AG10803 (cell line): ENCODE results near the gene ISG20.

ENCODE experiments used
- DNase-seq: peaks from one replicate; pipeline ENCODE4 v3.0.0; 2010; ENCODE audit warnings: low read depth
- H3K4me3 ChIP-seq: 2 replicates; pipeline ENCODE4 v1.5.1; 2011; ENCODE audit warnings: mild to moderate bottlenecking, low read length, control low read depth
- TF ChIP-seq, protein P1 (sequence below): conservative IDR thresholded peaks from 2 replicates; pipeline ENCODE4 v1.5.1; 2011; ENCODE audit warnings: mild to moderate bottlenecking, low read length, control low read depth, inconsistent platforms

Gene ISG20

DNA sequence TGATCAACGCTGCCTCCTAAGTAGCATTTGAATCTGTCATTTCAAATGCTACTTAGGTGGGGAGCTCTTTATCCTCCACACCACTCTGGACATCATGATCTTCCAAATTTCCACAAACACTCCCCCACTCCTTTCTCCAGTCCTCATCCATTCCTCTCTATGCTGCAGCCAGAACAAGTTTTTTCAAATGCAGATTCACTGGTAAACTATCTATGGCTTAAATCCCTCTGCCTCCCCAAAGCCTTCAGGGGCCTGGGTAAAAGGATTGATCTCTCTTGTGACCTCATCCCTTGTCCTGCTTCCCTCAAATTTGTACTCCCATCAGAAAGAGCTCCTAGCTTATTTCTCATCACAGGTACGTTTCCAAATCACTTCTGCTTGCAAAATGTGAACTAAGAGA is 19.0 kb upstream of the ISG20 start:
- DNase-seq, result no peak
- TF ChIP-seq, protein P1, sequence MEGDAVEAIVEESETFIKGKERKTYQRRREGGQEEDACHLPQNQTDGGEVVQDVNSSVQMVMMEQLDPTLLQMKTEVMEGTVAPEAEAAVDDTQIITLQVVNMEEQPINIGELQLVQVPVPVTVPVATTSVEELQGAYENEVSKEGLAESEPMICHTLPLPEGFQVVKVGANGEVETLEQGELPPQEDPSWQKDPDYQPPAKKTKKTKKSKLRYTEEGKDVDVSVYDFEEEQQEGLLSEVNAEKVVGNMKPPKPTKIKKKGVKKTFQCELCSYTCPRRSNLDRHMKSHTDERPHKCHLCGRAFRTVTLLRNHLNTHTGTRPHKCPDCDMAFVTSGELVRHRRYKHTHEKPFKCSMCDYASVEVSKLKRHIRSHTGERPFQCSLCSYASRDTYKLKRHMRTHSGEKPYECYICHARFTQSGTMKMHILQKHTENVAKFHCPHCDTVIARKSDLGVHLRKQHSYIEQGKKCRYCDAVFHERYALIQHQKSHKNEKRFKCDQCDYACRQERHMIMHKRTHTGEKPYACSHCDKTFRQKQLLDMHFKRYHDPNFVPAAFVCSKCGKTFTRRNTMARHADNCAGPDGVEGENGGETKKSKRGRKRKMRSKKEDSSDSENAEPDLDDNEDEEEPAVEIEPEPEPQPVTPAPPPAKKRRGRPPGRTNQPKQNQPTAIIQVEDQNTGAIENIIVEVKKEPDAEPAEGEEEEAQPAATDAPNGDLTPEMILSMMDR, result no peak
- no peak overlapping the region for H3K4me3 ChIP-seq

DNA sequence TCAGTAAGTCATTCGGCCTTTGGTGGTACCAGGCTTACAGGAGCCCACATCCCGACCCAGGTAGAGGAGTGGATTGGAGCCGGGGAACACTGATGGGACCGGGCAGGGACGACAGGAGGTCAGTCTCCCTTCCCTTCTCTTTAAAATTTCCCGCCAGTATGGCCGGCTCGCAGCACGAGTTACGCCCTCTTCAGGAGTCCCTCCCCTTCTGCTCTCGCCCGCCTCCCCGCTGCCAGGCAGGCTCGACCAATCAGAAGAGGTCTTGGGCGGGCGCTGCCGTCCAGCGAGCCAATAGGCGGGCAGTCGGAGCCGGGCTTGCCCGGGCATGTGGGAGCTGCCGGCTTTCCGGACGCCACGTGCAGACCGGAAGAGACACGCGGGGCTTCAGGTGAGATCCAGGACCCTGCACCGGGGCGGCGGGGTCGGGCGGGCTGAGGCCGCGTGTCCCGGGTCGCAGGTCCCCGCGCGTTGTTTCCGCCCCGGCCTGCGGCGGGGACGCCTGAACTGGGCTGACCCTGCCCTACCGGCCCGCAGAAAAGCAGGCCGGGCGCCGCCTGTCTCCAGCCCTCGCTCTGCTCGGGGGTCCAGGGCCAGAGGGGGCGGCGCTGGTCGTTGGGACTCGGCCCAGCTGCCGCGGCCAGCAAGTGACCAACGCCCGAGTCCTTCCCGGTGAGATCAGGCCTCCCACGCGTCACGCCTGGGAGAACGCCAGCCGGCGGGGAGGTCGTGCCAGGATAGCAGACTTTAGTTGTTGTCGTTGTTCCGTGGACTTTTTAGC is 17.6 kb upstream of the ISG20 start, which contains the start of gene AEN:
AEN (plus strand) TSS at position 346 of the 778 bp plus-strand sequence. CDS start 4,870 bp downstream, outside the sequence.
- H3K4me3 ChIP-seq, result peak within 1 kb of the TSS; percentile 78
- TF ChIP-seq, protein P1, result no peak
- DNase-seq, result peak; percentile 97

DNA sequence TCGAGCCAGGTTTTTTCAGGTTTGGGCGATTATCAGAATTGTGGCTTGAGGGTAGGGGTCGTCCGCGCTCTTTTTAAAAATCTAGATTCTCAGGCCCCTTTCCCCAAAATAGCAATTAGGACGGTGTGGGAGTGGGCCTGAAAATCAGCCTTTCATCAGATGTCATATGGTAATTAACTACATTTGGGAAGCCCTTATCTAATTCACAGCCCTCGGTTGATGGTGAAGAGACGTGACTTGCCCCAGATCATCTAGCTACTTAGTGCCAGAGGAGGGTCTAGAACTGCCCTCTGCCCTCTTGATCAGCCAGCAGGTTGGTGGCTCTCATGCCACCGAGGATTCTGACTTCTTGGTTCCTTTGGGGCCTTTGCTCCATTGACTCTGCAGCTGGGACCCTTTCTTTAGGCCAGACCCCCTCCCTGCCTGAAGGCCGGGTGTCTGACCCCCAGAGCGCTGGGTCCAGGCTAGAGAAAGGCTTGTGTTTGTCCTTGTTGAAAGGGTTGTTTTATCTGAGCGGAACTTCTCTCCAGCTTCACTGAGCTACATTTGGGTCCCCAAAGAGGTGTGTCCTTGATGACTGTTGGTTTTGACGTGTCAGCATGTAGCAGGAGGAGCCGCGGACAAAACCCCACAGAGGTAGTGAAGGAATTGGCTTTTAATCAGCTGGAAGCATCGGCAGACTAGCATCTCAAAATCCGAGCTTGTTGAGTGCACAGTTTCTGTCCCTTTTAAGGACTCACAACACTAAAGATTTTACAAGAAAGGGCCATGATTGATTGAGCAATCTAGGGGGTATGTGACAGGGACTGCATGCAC is 16.8 kb upstream of the ISG20 start:
- peak; percentile 55 for DNase-seq
- peak overlapping the region; percentile 78 for H3K4me3 ChIP-seq
- TF ChIP-seq, protein P1, result no peak

DNA sequence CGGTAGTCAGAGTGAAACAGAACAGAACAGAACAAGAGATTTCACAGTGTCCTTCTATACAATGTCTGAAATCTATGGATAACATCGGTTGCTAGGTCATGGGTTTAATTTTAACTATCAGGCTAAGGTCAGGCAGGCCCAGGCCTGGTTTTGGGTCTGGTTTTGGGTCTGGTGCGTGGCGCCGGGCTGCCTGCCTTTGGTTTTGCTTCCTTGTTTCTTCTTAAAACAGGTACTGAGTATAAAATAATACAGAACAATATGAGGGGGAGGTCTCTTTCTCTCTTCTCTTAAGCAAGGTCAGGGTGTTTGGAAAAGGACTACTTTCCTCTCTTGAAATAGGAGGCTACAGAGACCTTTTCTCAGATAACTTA is 16.2 kb upstream of the ISG20 start:
- peak overlapping the region; percentile 78 for H3K4me3 ChIP-seq
- DNase-seq, result no peak
- TF ChIP-seq, protein P1, result no peak

DNA sequence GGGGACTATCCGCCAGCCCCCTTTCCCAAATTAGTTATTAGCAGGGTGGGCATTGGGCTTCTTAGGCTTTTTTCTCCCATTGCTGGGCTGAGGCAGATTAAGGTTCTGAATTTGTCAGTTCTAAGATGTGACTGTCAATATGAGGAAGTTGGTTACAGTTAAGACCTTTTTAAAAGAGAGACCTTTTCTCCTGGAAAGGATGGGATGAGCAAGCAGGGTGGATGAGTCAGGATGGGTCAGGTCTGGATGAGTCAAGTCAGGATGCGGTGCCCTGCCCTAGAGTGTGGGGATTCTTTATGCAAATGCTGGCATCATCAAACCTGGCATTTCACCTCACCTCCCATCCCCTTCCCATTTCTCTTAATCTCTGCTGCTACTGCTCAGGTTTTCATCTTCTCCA is 15.8 kb upstream of the ISG20 start:
- peak overlapping the region; percentile 78 for H3K4me3 ChIP-seq
- DNase-seq, result peak; percentile 74
- TF ChIP-seq, protein P1, result no peak

DNA sequence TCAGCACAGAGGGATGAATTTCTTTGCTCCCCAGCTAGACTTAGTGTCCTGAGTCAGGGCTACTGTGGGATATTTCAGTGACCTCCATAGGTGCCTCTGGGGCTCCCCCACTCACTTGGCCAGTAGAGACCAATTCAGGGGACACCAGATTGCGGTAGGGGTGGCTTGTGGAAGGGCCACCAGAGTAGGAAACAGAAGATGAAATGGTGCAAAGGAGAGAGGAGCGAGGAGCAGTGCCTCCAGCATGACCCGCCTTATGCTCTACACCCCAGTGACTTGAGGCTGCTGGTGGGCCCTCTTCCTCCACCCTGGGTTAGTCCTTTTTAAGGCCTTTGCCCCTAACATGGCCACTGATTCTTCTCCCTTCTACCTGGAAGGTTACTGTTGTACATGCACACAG is 15.2 kb upstream of the ISG20 start:
- TF ChIP-seq, protein P1, result no peak
- H3K4me3 ChIP-seq, result peak overlapping the region; percentile 78
- DNase-seq, result no peak
